GM19023 (cell line): ENCODE results near the gene TBC1D5.
"Not testable (repeated sequence)": the region's sequence is repeated elsewhere in the genome, so short reads cannot be mapped to it uniquely, and the experiment has no call there.

ENCODE experiments used
- ATAC-seq: cut with Tn5 transposase; IDR thresholded peaks from one replicate; pipeline ENCODE4 v1.9.1; 2021; ENCODE audit warnings: mild to moderate bottlenecking, moderate library complexity; ENCODE audit not compliant: unreplicated experiment

Gene TBC1D5

DNA sequence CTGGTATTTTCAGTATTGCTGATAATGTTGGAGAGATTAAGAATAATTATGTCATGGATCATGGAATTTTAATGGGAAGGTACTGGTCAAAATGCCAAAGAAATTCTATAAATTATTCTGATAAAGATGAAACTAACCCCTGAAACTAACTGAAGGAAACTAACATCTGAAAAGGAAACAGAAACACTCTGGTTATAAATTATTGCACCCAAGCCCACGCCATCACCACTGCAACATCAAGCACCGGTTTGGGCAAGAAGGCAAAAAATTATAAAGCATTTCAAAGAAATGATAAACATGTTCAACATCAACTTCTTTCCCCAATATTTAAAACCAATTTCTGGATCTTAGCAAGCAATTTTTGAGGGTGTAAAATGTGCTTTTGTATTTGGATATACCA lies 372.5 kb downstream of the TBC1D5 start:
- ATAC-seq, result no peak

DNA sequence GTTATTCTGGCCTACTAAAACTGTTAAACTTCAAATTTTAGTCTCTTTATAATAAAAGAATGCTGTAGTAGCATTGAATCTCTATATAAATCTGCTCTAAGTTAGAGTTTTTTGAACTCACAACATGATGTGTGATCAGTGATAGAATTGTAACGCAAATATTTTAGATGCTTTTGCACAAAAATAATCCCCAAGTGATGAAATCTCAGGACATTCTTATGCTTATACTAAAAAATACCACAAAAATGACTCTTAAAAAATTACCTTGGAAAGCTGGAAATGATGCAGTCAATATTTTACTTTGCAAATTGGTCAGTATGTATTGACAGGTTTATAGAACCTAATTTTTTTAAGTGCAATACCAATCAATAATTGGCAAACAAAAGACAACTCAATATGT lies 375.3 kb downstream of the TBC1D5 start:
- ATAC-seq, result no peak

DNA sequence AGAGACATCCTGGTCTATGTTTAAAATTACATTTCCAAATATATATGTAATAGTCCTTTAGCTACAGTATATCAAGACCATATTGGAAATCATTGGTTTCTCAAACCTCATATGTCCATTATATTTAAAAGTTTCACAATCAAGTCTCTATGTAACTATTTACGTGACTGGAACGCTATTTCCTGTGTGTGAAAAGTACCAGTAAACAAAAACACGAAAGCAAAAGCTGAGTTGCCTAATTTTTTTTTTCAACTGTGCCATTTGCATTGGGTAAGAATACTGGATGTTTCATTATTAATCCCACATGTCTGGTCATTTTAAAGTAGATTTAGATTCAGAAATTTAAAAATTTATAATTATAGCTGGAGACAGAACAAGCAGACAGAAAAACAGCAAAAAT lies 381.4 kb downstream of the TBC1D5 start:
- no peak for ATAC-seq

- no peak for ATAC-seq
These were observed 382.5 kb downstream of the TBC1D5 start for GRCh38 chr3:17359911-17360310.

- ATAC-seq, result no peak
These were observed 385.3 kb downstream of the TBC1D5 start for GRCh38 chr3:17357035-17357710.

DNA sequence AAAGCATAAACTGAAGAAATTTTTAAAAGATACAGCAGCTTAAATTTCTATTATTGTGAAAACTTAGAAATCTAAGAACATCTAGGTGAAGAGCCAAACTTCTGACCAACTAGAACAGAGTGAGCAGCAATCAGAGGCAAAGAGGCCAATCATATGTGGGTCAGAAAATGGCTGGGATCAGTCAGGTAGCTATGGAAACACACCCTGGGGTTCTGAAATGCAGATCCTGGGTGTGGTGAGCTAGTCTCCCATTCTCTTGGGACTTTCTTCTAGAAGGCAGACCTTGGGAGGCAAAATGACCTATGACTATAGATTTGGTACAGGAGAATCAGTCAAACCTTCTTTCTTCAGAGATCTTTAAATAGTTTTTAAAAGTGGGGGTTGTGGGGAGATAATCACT lies 385.8 kb downstream of the TBC1D5 start:
- no peak for ATAC-seq

GRCh38 chr3:17355591-17355990 lies 386.8 kb downstream of the TBC1D5 start:
- ATAC-seq, result no peak

GRCh38 chr3:17354341-17354740 lies 388.1 kb downstream of the TBC1D5 start:
- ATAC-seq, result no peak

DNA sequence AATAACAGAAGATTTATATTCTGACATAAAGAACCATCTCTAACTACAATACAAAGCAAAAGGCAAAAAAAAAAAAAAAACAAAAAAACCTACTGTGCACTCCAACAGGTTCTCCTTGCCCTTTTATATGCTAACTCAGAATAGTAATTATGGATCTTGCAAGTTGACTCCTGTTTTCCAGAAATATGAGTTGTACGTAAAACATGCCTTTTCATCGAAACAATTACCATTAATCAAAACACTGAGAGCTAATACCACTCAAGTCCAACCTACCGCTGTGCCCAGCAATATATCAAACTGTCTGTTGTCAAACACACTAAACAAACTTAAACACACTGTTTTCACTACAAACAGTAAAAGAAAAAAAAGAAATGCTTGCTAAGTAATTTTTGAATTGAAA lies 389.8 kb downstream of the TBC1D5 start:
- no peak for ATAC-seq

- not testable (repeated sequence) for ATAC-seq
These were observed 391.2 kb downstream of the TBC1D5 start for GRCh38 chr3:17351193-17351592.

DNA sequence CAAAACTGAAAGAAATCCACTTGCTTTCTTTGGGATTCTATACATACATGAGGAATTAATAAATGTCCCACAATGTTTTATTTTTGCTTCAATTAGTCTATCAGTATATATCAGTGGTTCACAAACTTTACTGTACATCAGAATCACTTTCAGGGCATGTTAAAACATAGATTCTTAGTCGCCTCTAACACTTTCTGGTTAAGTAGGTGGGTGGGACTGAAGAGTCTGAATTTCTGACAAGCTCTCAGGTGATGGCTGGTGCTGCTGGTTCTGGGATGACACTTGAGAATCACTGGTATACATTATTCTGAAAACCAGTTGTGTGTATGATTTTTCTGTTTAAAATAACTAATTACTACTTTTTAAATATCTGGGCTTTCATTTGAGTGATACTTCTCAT lies 393.3 kb downstream of the TBC1D5 start:
- ATAC-seq, result no peak

- ATAC-seq, result no peak
These were observed 400.3 kb downstream of the TBC1D5 start for GRCh38 chr3:17342119-17342518.

DNA sequence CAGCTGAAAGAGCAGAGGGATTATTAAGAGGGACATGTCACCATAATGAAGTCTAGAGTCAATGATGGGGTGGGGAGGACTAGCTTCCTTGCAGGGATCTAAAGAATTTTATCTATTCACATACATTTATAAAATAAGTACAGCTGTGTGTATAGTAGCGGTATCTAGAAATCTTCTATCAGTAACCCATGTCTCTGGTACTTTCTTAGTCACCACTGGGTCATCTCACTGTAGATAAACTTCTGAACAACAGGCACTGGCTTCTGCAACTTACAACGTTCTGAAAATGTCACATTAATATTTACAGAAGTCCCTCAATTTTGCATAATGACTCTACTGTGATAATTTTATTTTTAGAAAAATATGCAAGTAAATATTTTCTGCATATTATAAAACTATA lies 401.7 kb downstream of the TBC1D5 start:
- no peak for ATAC-seq

GRCh38 chr3:17340261-17340660 lies 402.2 kb downstream of the TBC1D5 start:
- no peak for ATAC-seq

GRCh38 chr3:17339132-17339575 lies 403.3 kb downstream of the TBC1D5 start:
- no peak for ATAC-seq

DNA sequence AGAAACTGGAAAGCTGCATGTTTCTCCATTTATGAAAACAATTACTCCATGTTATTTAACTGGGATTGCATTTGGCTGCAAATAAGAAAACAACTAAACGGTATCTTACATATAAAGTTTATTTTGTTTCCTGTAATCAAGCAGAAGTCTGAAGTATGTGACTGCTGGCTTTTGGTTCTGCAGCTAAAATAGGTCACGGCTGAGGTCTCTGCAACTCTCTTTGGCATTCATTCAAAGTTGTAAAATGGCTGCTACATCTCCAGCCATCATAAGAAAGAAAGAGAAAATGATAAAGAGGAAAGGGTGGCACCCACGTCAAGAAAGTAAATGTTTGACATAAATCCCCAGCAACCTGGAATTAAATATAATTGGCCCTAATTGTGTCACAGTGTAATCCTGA lies 406.1 kb downstream of the TBC1D5 start:
- ATAC-seq, result no peak

DNA sequence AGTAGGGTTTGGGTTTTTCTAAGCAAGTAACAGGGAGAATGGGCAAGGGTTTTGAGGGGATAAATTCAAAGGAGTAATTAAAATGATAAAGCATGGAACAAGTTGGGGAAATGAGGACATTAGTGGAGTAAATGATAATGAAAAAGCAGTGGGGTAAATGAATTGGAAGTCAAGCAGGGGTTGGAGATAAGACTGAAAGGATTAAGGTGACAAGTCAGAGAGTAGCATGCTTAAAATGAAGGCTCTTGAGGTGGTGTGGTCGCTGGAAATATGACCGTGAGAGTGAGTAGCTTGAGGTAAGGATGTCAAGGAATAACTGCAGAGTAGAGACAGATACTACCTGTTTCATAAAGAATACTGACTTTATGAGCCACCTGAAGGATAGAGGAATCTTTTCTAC lies 408.5 kb downstream of the TBC1D5 start:
- no peak for ATAC-seq

DNA sequence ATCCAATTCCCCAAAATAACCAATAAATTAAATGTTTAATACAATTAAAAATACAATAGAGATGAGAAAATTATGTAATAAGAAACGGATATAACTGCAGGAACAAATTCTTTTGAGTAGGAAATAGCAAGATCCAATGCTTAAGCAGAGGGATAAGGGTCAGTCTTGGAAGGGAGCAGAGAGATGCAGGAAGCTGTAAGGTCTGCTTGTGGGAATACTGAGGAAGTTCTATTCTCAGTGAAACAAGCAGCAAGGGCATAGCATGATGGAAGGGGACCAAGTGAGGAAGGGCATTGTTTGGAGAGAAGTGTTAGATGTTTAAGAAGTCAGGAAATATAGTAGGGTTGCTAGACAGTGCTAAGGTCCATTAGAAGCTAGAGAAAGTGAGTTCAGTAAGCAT lies 409.0 kb downstream of the TBC1D5 start:
- no peak for ATAC-seq

GRCh38 chr3:17330660-17331059 lies 411.8 kb downstream of the TBC1D5 start:
- no peak for ATAC-seq

DNA sequence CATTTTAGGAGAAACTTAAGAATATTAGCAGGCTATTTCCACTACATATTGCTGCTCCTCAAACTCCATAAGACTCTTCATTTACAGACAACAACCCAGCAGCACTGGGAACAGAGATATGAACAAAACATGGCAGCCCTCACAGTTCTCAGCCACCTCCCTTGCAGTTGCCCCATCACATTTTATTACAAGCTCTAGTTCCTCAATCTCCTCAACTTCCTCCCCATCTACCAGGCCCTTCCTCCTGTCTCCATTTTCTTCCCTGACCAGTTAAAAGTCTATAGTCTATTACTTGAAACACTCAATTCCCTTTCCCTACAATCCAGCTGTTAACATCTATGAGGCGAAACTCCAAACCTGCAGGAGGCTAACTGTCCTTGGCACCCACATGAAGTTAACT lies 412.5 kb downstream of the TBC1D5 start:
- ATAC-seq, result no peak

GRCh38 chr3:17322106-17322793 lies 420.2 kb downstream of the TBC1D5 start:
- ATAC-seq, result no peak

- no peak for ATAC-seq
These were observed 422.2 kb downstream of the TBC1D5 start for GRCh38 chr3:17320266-17320665.

- no peak for ATAC-seq
These were observed 426.5 kb downstream of the TBC1D5 start for GRCh38 chr3:17315897-17316296.
